GM13977 (cell line): Measurements from ENCODE around the gene SMIM21.

Experiments used
- DNase-seq: peaks from one replicate; pipeline ENCODE4 v3.0.0; 2012; ENCODE audit warnings: low spot score
- in situ Hi-C: fragments of 300-500 bp; cut with MboI; formaldehyde crosslinking; loops from one replicate; pipeline ENCODE4 v1.12.0; 2022; ENCODE audit warnings: low sequenced_read_pairs, low pct_unique_long_range_greater_than_20kb, mixed read lengths, inconsistent platforms; ENCODE audit not compliant: unreplicated experiment
- TF ChIP-seq, protein P1 (sequence below): IDR thresholded peaks from 2 replicates; pipeline ENCODE4 v1.5.1; 2012; ENCODE audit warnings: mild to moderate bottlenecking, control low read depth; ENCODE audit not compliant: insufficient read depth; ENCODE audit errors: extremely low read depth, missing control alignments

The SMIM21 gene

DNA sequence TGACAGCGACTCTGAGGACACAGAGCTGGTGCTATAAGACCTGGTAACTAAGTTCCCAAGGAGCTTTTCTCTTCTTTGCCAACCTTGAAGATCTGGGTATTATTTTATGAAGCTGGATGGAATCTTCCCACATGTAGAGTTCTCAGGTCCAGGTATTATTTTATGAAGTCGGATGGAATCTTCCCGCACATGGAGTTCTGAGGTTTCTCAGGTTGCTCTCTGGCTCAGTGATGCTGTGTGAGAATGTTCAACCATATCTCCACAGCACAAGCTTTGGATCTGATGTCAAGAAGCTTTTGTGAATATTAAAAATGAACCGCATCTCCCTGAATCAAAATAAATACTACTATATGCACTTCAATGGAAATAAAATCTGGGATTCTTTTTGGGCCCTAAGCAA is at the start of gene SMIM21:
SMIM21 (minus strand) TSS at position 101 of the 400 bp plus-strand sequence. CDS start 140 bp downstream, outside the sequence.
- DNase-seq, result no peak
- TF ChIP-seq, protein P1, sequence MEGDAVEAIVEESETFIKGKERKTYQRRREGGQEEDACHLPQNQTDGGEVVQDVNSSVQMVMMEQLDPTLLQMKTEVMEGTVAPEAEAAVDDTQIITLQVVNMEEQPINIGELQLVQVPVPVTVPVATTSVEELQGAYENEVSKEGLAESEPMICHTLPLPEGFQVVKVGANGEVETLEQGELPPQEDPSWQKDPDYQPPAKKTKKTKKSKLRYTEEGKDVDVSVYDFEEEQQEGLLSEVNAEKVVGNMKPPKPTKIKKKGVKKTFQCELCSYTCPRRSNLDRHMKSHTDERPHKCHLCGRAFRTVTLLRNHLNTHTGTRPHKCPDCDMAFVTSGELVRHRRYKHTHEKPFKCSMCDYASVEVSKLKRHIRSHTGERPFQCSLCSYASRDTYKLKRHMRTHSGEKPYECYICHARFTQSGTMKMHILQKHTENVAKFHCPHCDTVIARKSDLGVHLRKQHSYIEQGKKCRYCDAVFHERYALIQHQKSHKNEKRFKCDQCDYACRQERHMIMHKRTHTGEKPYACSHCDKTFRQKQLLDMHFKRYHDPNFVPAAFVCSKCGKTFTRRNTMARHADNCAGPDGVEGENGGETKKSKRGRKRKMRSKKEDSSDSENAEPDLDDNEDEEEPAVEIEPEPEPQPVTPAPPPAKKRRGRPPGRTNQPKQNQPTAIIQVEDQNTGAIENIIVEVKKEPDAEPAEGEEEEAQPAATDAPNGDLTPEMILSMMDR, result no peak
- in situ Hi-C loops, result no loop called here

DNA sequence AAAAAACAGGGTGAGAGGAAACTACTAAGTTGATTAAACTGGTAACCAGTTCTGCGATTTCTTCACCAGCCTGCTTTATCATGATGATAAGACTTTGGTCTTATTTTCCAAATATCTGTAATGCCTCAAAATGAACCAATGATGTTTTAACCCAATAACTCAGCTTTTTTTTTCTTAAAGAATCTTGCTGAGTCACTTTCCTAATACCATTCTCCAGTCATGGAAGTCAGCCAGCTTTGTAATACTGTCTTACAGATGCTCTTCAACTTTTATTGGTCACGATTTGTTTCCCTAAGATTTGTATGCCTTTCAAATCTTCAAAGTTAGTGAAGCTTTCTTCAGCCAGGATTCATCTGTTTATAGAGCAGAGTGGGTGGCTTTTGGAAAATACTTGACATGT is 47.7 kb upstream of the SMIM21 start:
- in situ Hi-C loops, result no loop called here

DNA sequence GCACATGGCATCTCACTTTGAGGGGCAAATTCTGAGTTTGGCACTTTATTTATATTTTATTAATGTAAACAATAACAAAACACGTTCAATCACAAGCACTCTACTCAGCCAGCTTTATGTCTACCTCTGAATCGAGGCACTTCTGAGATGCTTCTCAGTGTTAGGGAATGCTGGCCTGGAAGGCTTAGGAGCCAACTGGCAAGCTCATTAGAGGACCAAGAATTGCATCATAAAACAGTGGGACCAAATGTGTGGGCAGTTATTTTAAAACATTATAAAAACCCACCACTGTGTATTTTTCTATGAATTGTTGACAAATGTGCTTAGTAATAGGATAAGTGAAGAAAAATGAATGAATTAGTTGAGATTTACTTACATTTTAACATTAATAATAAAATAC is 46.8 kb upstream of the SMIM21 start:
- no peak for DNase-seq
- TF ChIP-seq, protein P1, result no peak
- in situ Hi-C loops, result loop anchor here (25.0 kb wide), 1 partner anchor 812 kb away; no protein-coding TSS in a partner anchor

More for the DNA sequence above, 47.7 kb upstream of the SMIM21 start:
- no peak for DNase-seq
- TF ChIP-seq, protein P1, result no peak

DNA sequence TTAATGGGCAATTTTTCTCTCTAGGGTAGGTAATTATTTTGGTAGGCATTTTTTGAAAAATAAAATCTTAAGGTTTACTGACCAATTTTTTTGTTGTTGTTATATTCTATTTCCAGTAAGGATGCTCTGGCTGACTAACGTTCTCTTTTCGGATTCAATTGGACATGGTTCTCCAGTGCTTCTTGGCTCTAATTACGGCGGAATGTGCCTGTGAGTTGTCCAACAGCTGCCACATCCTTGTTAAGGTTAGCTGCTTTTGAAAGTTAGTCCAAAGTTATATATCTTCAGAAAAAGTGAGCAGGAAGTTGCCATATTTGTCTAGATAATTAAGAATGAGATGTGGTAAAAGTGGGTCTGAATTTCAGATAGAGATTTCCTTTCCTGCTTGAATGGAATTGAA is 45.8 kb upstream of the SMIM21 start:
- TF ChIP-seq, protein P1, result no peak
- in situ Hi-C loops, result loop anchor here (25.0 kb wide), 1 partner anchor 811 kb away; no protein-coding TSS in a partner anchor
- no peak for DNase-seq

DNA sequence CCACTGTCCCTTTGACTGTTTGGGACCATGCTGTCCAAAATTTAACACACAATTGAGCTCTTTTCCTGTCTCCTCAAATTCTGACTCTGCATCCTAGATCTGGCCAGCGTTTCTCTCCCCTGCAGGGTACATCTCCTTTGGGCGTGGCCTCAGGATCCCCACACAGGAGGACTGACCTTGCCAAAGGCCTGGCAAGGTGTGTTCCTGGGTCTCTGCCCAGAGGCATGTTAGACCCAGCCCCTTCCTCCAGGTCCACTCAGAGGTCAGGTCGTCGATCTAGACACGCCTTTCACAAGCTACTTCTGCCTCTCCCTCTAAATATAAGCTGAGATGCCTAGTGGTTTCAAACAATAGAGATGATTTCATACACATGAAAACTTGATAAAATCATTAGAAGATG is 45.4 kb upstream of the SMIM21 start:
- TF ChIP-seq, protein P1, result no peak
- in situ Hi-C loops, result loop anchor here (25.0 kb wide), 1 partner anchor 811 kb away; no protein-coding TSS in a partner anchor
- DNase-seq, result no peak

DNA sequence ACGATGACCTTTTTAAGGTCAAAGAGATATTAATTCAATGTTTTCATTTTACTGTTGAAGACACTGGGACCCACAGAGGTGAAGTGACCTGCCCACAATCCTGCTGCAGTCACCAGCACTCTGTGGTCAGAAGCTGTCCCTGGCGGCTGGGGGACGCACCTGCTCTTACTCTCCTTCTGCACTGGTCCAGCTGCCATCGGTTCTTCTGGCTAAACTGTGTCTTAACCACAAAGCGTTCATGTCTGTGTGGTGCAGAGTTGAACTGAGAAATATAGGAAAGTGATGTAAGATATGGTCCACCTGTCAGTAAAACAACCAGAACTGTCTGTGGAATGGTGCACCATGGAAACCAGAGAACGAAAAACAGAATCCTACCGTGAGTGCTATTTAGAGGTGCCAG is 44.9 kb upstream of the SMIM21 start:
- in situ Hi-C loops, result loop anchor here (25.0 kb wide), 1 partner anchor 810 kb away; no protein-coding TSS in a partner anchor
- TF ChIP-seq, protein P1, result no peak

DNA sequence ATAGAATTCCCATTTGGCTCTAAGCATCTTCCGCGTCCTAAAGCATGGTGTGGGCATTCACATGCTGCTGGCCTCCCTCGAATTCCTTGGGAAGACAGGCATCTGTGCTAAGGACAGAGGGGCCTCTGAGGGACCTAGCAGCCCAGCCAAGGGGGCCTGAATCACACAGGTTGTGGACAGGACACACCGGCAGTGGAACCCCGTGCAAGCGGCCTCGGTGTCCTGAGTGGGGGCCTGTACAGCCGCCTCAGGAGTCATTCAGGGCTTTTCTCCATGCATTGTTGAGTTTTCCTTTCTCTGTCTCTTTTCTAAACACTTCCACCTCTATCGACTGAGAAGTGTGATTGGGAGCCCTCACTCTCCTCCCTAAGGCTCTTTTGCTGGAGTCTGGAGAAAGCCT is 44.3 kb upstream of the SMIM21 start:
- in situ Hi-C loops, result loop anchor here (25.0 kb wide), 1 partner anchor 810 kb away; no protein-coding TSS in a partner anchor
- DNase-seq, result no peak

More for the DNA sequence above, 44.9 kb upstream of the SMIM21 start:
- no peak for DNase-seq

More for the DNA sequence above, 44.3 kb upstream of the SMIM21 start:
- TF ChIP-seq, protein P1, result no peak
